GM19035 (cell line): ENCODE data around the gene SLC26A2.
A peak's percentile ranks its signal among the peaks of the same experiment; 100 is the strongest.

Source experiments
- ATAC-seq: cut with Tn5 transposase; IDR thresholded peaks from one replicate; pipeline ENCODE4 v1.9.1; 2021; ENCODE audit not compliant: unreplicated experiment

The SLC26A2 gene

GRCh38 chr5:149960272-149961185 is at the start of gene SLC26A2:
Gene SLC26A2, plus strand, starts transcription at chr5:149960758. Its CDS starts 16,895 bp downstream, at chr5:149977653.
- peak; percentile 98 for ATAC-seq

DNA sequence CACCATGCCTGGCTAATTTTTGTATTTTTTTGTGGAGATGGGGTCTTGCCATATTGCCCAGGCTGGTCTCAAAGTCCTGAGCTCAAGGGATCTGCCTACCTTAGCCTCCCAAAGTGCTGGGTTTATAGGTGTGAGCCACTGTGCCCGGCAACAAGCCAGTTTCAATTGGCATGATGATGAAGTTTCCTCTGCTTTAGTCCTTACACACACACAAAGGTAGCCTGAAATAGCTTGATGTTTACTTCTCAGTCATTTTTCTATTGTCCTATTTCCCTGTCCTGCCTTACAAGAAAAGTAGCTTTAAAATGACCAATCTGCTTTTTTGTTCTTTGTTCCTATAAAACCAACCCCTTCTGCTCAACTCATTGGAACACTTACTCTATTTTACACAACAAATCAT is 49.5 kb upstream of the SLC26A2 start:
- no peak for ATAC-seq

GRCh38 chr5:149912226-149912871 is 48.2 kb upstream of the SLC26A2 start:
- no peak for ATAC-seq

- no peak for ATAC-seq
These were observed 46.8 kb upstream of the SLC26A2 start for GRCh38 chr5:149913436-149914419.

GRCh38 chr5:149915392-149916260 is 44.9 kb upstream of the SLC26A2 start:
- no peak for ATAC-seq

DNA sequence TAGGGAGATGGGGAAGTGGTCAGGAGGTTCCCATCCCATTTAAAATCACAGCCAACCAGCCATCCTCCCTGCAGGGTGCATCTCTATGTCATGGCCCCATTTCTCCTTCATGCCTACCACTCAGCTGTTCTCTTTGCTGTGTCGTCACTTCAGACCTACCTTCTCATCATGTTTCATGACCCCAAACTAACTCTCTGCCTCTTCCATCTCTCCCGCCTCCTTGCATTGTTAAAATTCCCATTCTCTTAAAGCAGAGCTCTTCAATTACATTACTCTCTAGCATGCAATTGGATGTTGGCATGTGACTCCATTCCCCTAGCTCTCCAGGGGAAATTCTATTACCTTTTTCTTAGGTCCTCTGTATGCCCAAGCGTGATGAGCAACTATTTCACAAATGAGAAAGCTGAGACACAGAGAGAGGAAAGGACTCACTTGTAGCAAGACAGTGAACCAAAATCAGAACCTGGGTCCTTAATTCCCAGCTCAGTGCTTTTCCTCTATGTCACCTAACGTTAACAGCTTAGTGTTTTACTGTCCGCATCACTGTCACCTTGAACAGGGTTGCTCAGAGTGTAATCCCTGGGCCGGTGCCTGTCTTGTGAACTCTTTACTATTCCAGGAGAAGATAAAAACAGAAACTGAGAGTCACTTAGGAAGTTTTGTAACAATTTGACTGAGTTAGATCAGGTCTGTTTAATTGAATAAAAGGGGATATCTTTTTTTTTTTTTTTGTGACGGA is 44.1 kb upstream of the SLC26A2 start:
- no peak for ATAC-seq

- no peak for ATAC-seq
These were observed 43.4 kb upstream of the SLC26A2 start for GRCh38 chr5:149917073-149917676.

DNA sequence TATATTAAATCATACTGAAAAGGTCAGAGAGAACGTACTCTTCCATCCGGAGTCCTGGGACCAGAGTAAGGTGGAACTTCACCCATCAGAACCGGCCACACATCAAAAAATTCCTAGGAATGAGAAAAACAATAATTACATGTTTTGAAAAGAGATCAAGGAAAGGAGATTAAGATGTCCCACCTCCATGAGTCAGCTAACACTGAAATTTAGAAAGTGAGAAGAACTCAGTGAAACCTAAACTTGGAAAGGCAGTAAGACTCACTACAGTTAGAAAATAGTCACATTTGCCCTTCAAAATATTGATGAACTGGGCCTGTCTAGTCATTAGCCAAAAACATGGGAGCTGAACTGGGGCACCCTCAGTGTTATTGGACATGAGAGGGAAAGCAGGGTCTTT is 39.0 kb upstream of the SLC26A2 start:
- ATAC-seq = no peak

- no peak for ATAC-seq
These were observed 37.6 kb upstream of the SLC26A2 start for GRCh38 chr5:149922950-149923349.

- ATAC-seq = no peak
These were observed 36.1 kb upstream of the SLC26A2 start for GRCh38 chr5:149924486-149924885.

- no peak for ATAC-seq
These were observed 30.4 kb upstream of the SLC26A2 start for GRCh38 chr5:149930043-149930748.

- ATAC-seq = no peak
These were observed 29.6 kb upstream of the SLC26A2 start for GRCh38 chr5:149930749-149931574.

DNA sequence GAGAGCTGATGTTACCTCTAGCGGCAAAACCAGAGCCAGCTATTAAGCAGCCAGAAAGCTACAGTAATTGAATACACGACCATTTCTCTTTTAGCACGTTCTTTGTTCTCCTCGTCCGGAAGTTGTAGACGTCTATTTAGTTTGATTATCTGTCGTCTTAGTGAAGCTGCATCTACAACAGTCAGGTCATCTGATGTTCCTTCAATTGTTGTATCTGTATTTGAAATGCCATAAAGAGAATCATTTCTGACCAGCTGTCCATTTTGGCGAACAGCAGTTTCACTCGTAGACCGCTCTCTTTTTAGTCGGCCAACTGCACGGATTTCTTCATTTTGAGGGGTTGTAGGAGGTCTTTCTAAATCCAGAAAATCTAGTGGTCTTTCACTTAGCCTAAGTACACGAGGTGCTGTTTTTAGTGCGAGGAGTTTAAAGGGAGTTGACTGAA is 28.5 kb upstream of the SLC26A2 start:
- no peak for ATAC-seq

DNA sequence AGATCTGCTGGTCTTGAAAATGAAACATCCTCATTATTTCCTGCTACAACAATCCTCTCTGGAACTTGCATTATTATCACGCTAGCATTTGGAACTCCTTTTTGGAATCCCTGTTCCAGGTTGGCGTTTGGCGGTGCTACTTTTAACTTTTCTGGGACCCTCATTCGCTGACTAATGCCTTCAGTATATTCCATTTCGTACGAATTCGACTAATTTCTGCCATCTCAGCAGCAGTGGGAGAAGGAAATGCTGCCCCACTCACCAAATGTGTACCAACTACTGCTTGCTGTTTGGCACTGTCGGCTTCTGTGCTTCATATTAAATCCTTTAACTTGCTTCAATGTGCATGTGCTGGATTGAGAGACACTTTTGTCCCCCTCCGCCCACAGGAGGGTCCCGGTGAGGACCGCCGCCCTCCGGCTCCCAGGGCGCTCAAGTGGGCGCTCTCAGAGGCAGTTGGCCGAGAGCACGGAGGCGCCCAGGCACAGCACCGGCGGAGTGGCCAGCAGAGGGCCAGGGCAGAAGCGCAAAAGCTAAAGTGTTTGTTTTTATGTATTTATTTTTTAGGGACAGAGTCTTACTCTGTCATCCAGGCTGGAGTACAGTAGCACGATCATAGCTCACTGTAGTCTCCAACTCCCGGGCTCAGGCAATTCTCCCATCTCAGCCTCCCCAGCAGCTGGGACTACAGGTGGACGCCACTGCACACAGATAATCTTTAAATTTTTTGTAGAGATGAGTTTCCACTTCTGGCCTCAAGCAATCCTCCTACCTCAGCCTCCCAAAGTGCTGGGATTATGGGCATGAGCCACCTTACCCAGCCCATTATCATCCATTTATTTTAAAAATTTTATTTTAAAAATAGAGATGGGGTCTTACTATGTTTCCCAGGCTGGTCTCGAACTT is 27.9 kb upstream of the SLC26A2 start:
- ATAC-seq = no peak

DNA sequence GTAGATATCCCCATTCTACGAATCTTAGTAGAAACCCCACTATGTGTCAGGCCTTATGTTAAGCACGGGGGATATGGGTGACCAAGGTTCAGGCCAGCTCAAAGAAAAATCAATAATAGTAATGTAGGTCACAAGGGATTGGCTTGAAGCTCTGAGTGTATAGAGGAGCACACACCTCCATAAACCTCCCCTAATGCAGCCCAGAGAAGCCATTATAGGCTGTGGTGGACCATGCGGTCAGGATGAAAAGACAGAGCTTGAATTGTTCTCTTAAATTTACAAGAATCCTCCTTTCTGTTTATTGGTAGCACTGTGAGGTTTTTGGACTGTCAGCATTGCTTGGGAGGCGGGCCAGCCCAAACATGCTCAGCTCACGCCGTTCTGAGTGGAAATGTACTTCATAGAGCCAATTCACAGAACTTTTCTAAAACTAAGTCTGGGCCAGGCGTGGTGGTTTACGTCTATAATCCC is 25.1 kb upstream of the SLC26A2 start:
- no peak for ATAC-seq

- ATAC-seq = no peak
These were observed 24.4 kb upstream of the SLC26A2 start for GRCh38 chr5:149936044-149936699.
